Measurements from ENCODE around the gene MIEF1. TPM values are rescaled to one million over a fixed set of nuclear protein-coding genes. Genes with fewer than 3 reads are reported as not detected.
A peak's percentile ranks its signal among the peaks of the same experiment; 100 is the strongest.

Gene MIEF1
- total RNA-seq, 1 donor from 2014 or later = 10.4 TPM

DNA sequence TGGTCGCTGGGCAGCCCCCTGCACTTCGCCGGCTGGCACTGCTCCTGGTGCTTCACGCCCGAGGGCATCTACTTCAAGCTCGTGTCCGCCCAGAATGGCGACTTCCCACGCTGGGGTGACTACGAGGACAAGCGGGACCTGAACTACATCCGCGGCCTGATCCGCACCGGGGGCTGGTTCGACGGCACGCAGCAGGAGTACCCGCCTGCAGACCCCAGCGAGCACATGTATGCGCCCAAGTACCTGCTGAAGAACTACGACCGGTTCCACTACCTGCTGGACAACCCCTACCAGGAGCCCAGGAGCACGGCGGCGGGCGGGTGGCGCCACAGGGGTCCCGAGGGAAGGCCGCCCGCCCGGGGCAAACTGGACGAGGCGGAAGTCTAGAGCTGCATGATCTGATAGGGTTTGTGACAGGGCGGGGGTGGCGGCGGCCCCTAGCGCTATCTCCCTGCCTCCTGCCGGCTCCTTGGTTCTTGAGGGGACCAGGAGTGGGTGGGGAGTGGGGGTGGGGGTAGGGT, 13.5 kb upstream of the MIEF1 start:
- Histone ChIP-seq H3K9me3 (ENCODE audit: control insufficient read depth in 3 of 3, low read length in 3 of 3) (no peaks in the 10 kb centered on the region), H3K4me3 (ENCODE audit: low read length in 3 of 3) (no peak overlapping the region), H3K27ac (ENCODE audit: low read depth, low read length) (no peak overlapping the region), H3K4me1 (ENCODE audit: control insufficient read depth in 3 of 3, insufficient read depth in 3 of 3, low read length in 3 of 3) (peaks cover 0 to 11% (median 4%) of the 10 kb centered on the region in 3 donors), H3K36me3 (ENCODE audit: control insufficient read depth in 3 of 3, insufficient read depth in 3 of 3, low read length in 3 of 3) (peaks cover 0 to 1% (median 0%) of the 10 kb centered on the region in 3 donors), H3K27me3 (ENCODE audit: control insufficient read depth in 3 of 3, insufficient read depth in 3 of 3, low read length in 3 of 3) (no peaks in the 10 kb centered on the region), H3K9ac (ENCODE audit: low read depth in 1 of 3, low read length in 3 of 3) (no peak overlapping the region)

DNA sequence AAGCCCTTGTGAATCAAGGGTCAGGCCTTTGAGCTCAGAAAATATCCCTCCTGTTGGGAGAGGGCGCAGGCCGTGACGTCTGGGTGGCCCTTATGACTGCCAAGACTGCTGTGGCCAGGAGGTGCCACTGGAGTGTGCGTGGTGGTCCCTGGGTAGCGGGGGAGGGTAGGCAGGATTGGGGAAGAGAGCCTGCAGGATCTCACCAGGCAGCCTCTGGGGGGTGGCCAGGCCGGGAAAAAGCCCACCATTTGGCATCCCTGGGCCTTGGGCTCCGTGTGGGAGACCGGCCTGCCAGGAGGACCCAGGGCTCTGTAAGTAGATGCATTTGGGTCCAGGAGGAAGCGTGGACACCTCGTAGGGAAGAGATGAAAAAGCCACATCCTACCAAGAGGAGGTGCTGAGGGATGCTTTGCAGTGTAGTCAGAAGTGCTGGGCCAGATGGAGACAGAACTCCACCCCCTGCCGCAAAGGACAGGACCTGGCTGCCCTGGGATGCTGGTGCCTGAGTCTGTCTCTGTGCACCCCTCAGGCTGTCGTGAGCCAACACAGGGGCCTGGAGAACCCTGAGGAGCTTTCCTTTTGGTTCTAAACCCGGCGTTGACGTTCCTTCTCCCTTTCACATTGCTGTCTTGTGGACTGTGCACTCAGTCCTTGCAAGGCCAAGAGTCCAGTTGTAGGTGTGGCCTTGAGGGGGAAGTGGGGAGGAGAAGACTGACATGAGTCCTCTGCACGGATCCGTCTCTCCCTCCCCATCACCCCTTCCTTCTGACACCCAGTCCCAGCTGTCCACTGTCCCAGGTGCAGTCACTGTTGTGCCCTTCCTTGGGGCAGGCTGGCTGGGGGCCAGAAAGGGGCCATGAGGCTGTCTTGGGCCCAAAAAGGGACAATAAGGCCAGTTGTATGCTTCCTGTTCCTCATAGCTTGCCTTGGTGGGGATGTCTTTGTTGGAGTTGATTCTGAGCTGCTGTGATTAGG, 12.7 kb upstream of the MIEF1 start:
- H3K9me3 ChIP-seq (ENCODE audit: control insufficient read depth in 3 of 3, low read length in 3 of 3) = no peaks in the 10 kb centered on the region
- H3K4me1 ChIP-seq (ENCODE audit: control insufficient read depth in 3 of 3, insufficient read depth in 3 of 3, low read length in 3 of 3) = peaks cover 0 to 17% (median 4%) of the 10 kb centered on the region in 3 donors
- H3K4me3 ChIP-seq (ENCODE audit: low read length in 3 of 3) = peak overlapping the region in 2 of 3 donors; percentile 7 to 52
- no peaks in the 10 kb centered on the region for H3K27me3 ChIP-seq (ENCODE audit: control insufficient read depth in 3 of 3, insufficient read depth in 3 of 3, low read length in 3 of 3)
- no peak overlapping the region for H3K27ac ChIP-seq (ENCODE audit: low read depth, low read length)
- peaks cover 0 to 1% (median 0%) of the 10 kb centered on the region in 3 donors for H3K36me3 ChIP-seq (ENCODE audit: control insufficient read depth in 3 of 3, insufficient read depth in 3 of 3, low read length in 3 of 3)
- no peak overlapping the region for H3K9ac ChIP-seq (ENCODE audit: low read depth in 1 of 3, low read length in 3 of 3)

DNA sequence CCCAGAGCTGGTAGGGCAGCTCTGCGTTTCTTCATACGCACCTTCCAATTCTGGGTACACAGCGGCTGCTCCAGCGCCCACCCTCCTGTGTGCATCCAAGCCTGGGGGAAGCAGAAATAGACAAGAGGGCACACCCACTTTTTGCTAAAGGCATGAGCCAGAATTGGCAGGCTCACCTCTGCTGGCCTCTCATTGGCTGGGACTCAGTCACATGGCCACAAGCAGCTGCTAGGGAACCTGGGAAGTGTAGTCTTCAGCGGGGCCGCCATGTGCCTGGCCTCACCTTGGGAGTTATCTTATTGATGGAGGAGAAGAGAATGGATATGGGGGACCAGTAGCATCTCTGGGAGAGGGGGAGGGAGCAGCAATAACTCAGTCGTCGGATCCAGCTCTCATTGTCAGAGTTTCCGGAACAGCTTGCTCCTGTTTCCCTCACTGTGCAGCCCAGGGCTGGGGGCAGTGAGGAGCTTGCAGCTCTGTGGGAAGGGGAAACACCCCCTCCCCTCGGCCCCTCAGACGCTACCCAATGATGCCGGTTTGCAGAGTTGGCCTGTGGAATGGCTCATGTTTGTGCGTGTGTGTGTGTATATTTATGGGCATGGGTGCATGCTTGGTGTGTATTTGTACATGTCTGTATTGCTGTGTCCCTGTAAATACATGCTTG, 11.8 kb upstream of the MIEF1 start:
- peaks cover 0 to 1% (median 0%) of the 10 kb centered on the region in 3 donors for H3K36me3 ChIP-seq (ENCODE audit: control insufficient read depth in 3 of 3, insufficient read depth in 3 of 3, low read length in 3 of 3)
- no peaks in the 10 kb centered on the region for H3K27me3 ChIP-seq (ENCODE audit: control insufficient read depth in 3 of 3, insufficient read depth in 3 of 3, low read length in 3 of 3)
- peak overlapping the region in 2 of 3 donors; percentile 7 to 52 for H3K4me3 ChIP-seq (ENCODE audit: low read length in 3 of 3)
- peaks cover 0 to 17% (median 4%) of the 10 kb centered on the region in 3 donors for H3K4me1 ChIP-seq (ENCODE audit: control insufficient read depth in 3 of 3, insufficient read depth in 3 of 3, low read length in 3 of 3)
- H3K9ac ChIP-seq (ENCODE audit: low read depth in 1 of 3, low read length in 3 of 3) = no peak overlapping the region
- H3K9me3 ChIP-seq (ENCODE audit: control insufficient read depth in 3 of 3, low read length in 3 of 3) = no peaks in the 10 kb centered on the region
- H3K27ac ChIP-seq (ENCODE audit: low read depth, low read length) = no peak overlapping the region

DNA sequence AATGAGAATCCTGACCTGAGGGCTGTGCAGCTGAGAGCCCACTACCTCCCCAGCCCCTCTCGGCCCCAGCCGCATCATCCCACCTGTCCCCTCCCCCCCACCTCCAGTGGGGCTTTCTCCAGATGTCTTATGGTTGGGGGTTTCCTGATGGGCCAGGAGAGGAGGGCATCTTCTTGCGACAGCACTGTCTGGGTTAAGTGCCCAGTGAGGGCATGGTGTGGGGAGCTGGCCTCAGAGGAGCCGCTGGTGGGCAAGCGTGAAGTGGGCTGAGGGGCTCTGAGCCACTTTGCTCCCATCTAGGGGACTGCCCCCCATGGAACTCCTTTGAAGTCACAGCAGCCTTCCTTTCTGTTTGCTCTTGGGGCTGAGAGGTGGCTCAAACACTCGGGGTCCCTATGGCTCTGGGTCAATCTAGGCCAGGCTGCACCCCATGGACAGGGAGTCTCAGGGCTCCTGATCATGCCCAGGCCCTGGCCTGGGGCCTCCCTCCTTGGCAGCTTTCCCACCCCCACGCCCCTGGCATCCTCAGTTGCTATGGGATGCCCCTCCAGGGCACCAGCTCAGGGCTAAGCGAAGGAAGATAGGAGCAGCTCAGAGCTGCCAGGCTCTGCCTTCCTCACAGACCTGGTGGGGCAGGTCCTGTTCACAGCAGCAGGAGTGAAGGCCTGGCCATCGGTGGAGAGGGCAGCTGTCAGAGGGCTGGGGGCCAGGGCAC, 11.0 kb upstream of the MIEF1 start:
- H3K27me3 ChIP-seq (ENCODE audit: control insufficient read depth in 3 of 3, insufficient read depth in 3 of 3, low read length in 3 of 3) = no peaks in the 10 kb centered on the region
- no peaks in the 10 kb centered on the region for H3K9me3 ChIP-seq (ENCODE audit: control insufficient read depth in 3 of 3, low read length in 3 of 3)
- no peak overlapping the region for H3K4me3 ChIP-seq (ENCODE audit: low read length in 3 of 3)
- no peak overlapping the region for H3K27ac ChIP-seq (ENCODE audit: low read depth, low read length)
- peaks cover 0 to 1% (median 0%) of the 10 kb centered on the region in 3 donors for H3K36me3 ChIP-seq (ENCODE audit: control insufficient read depth in 3 of 3, insufficient read depth in 3 of 3, low read length in 3 of 3)
- peaks cover 0 to 19% (median 4%) of the 10 kb centered on the region in 3 donors for H3K4me1 ChIP-seq (ENCODE audit: control insufficient read depth in 3 of 3, insufficient read depth in 3 of 3, low read length in 3 of 3)
- H3K9ac ChIP-seq (ENCODE audit: low read depth in 1 of 3, low read length in 3 of 3) = no peak overlapping the region

DNA sequence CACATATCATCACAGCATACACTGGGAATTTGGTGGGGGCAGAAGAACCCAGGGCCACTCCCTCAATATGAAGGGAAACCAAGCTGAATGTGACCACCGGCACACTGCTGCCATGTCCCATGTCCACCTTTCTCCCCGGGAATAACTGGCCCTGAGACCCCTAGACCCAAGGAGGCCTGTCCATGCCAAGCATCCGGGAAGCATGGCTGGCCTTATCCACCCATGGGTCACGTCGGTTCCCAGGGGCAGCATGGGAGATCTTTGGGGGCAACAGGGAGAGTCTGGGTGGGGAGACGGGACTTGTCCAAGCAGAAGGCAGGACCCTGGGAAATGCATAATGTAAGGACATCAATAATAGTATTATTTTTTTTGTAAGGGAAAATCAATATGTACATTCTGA, 10.4 kb upstream of the MIEF1 start:
- Histone ChIP-seq H3K4me1 (ENCODE audit: control insufficient read depth in 3 of 3, insufficient read depth in 3 of 3, low read length in 3 of 3) (peaks cover 3 to 24% (median 9%) of the 10 kb centered on the region in 3 donors), H3K27ac (ENCODE audit: low read depth, low read length) (no peak overlapping the region), H3K27me3 (ENCODE audit: control insufficient read depth in 3 of 3, insufficient read depth in 3 of 3, low read length in 3 of 3) (no peaks in the 10 kb centered on the region), H3K36me3 (ENCODE audit: control insufficient read depth in 3 of 3, insufficient read depth in 3 of 3, low read length in 3 of 3) (peaks cover 0 to 1% (median 0%) of the 10 kb centered on the region in 3 donors), H3K9me3 (ENCODE audit: control insufficient read depth in 3 of 3, low read length in 3 of 3) (no peaks in the 10 kb centered on the region), H3K4me3 (ENCODE audit: low read length in 3 of 3) (no peak overlapping the region), H3K9ac (ENCODE audit: low read depth in 1 of 3, low read length in 3 of 3) (no peak overlapping the region)

DNA sequence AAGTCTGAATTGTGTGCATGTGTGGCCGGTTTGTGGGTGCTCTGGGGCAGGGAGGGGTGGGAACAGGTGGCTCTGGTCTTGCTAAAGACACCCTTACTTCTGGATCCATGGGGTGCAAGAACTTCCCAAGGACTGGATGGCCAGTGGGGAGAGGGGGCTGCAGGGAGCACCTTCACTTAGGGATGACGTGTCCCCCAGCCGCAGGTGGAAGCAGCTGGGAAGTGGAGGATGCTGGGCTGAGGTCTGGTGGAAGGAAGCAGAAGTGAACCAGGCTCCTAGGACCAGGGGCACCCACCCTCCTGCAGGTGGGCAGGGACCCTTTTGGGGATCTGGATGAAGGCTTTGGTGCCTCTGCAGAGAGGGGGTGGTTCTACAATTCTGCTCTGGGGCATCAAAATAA, 9.9 kb upstream of the MIEF1 start:
- H3K4me3 ChIP-seq (ENCODE audit: low read length in 3 of 3) = no peak overlapping the region

DNA sequence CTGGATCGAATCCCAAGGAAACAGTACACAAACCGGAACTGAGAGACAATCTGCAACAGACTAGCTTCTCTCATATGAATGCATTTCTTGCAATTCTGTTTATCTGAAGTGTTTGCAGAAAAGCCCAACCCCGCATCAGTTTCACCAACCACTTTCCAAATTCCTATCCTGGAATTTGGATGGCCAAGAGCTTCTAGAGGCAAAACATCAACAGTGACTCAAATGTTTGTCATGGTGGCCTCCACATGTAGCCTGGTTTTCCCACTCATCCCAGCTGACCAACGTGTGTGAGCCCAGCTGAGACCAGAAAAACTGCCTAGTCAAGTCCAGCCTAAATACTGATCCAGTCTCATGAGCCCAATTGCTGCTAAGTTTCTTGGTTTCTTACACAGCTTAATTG, 8.3 kb upstream of the MIEF1 start:
- Histone ChIP-seq H3K4me1 (ENCODE audit: control insufficient read depth in 3 of 3, insufficient read depth in 3 of 3, low read length in 3 of 3) (peaks cover 9 to 24% (median 11%) of the 10 kb centered on the region in 3 donors), H3K4me3 (ENCODE audit: low read length in 3 of 3) (no peak overlapping the region), H3K27ac (ENCODE audit: low read depth, low read length) (no peak overlapping the region), H3K9ac (ENCODE audit: low read depth in 1 of 3, low read length in 3 of 3) (no peak overlapping the region), H3K36me3 (ENCODE audit: control insufficient read depth in 3 of 3, insufficient read depth in 3 of 3, low read length in 3 of 3) (no peaks in the 10 kb centered on the region), H3K27me3 (ENCODE audit: control insufficient read depth in 3 of 3, insufficient read depth in 3 of 3, low read length in 3 of 3) (no peaks in the 10 kb centered on the region), H3K9me3 (ENCODE audit: control insufficient read depth in 3 of 3, low read length in 3 of 3) (no peaks in the 10 kb centered on the region)

More for the DNA sequence above, 9.9 kb upstream of the MIEF1 start:
- Histone ChIP-seq H3K9ac (ENCODE audit: low read depth in 1 of 3, low read length in 3 of 3) (no peak overlapping the region), H3K27me3 (ENCODE audit: control insufficient read depth in 3 of 3, insufficient read depth in 3 of 3, low read length in 3 of 3) (no peaks in the 10 kb centered on the region), H3K4me1 (ENCODE audit: control insufficient read depth in 3 of 3, insufficient read depth in 3 of 3, low read length in 3 of 3) (peaks cover 3 to 24% (median 9%) of the 10 kb centered on the region in 3 donors), H3K36me3 (ENCODE audit: control insufficient read depth in 3 of 3, insufficient read depth in 3 of 3, low read length in 3 of 3) (peaks cover 0 to 1% (median 0%) of the 10 kb centered on the region in 3 donors), H3K27ac (ENCODE audit: low read depth, low read length) (no peak overlapping the region), H3K9me3 (ENCODE audit: control insufficient read depth in 3 of 3, low read length in 3 of 3) (no peaks in the 10 kb centered on the region)

DNA sequence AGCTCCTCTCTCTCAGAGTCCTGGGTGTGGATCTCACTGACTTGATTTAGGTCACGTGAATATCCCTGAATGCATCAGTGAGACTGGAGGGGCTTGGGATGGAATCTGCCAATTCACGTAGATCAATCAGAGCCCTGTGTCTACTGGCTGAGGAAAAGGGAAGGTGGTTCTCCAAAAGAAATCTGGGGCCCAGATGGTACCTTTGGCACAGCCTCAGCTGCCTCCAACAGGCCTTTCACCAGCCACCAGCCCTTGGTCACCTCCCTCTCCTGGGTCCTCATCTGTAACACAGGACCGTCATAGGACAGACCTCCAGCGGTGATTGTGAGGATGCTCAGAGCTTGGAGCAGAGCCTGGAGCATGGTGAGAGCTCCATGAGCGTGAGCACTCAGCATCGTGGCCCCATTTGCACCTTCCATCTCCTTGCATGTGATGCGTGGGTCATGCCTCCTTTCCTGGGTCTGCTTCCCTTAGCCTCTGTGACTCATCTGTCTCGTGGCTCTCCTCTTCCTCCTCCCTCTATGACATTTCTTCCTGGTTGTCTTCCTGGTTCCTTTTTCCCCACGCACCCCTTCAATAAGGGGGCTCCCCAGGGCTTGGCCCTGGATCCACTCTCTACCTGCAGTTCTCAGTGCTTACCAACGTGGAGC, 7.5 kb upstream of the MIEF1 start:
- Histone ChIP-seq H3K27me3 (ENCODE audit: control insufficient read depth in 3 of 3, insufficient read depth in 3 of 3, low read length in 3 of 3) (no peaks in the 10 kb centered on the region), H3K36me3 (ENCODE audit: control insufficient read depth in 3 of 3, insufficient read depth in 3 of 3, low read length in 3 of 3) (no peaks in the 10 kb centered on the region), H3K4me3 (ENCODE audit: low read length in 3 of 3) (no peak overlapping the region), H3K9ac (ENCODE audit: low read depth in 1 of 3, low read length in 3 of 3) (no peak overlapping the region), H3K9me3 (ENCODE audit: control insufficient read depth in 3 of 3, low read length in 3 of 3) (no peaks in the 10 kb centered on the region), H3K27ac (ENCODE audit: low read depth, low read length) (no peak overlapping the region), H3K4me1 (ENCODE audit: control insufficient read depth in 3 of 3, insufficient read depth in 3 of 3, low read length in 3 of 3) (peaks cover 10 to 21% (median 11%) of the 10 kb centered on the region in 3 donors)

DNA sequence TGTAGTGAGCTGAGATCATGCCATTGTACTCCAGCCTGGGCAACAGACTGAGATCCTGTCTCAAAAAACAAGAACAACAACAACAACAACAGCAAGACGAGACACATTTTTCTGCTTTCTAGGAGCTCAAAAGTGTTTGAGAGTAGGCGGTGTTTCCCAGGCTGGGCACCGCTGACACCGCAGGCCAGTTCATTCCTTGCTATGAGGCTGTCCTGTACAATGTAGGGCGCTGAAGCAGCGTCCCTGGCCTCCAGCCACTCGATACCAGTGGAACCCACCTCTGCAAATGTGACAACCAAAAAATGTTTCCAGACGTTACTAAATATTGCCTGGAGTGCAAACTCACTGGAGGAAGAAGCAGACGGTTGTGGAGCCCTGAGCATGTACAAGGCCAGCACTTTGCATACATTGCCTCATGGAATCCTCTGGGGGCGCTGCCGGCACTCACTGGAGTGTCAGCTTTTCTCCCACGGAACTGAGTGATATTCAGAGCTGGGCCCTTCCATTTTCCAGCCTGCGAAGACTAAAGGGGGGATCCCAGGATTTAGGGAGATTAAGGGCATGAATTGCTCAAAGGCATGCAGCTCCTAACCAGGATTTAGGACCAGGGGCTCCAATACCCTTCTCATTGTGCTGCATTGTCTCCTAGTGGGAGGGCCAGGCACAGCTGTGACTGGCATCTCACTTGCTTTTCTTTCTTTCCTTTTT, 5.8 kb upstream of the MIEF1 start:
- Histone ChIP-seq H3K4me3 (ENCODE audit: low read length in 3 of 3) (no peak overlapping the region), H3K27ac (ENCODE audit: low read depth, low read length) (peak overlapping the region; percentile 33), H3K9me3 (ENCODE audit: control insufficient read depth in 3 of 3, low read length in 3 of 3) (no peaks in the 10 kb centered on the region), H3K36me3 (ENCODE audit: control insufficient read depth in 3 of 3, insufficient read depth in 3 of 3, low read length in 3 of 3) (no peaks in the 10 kb centered on the region), H3K4me1 (ENCODE audit: control insufficient read depth in 3 of 3, insufficient read depth in 3 of 3, low read length in 3 of 3) (peaks cover 10 to 18% (median 14%) of the 10 kb centered on the region in 3 donors), H3K9ac (ENCODE audit: low read depth in 1 of 3, low read length in 3 of 3) (peak overlapping the region in 1 of 3 donors; percentile 40), H3K27me3 (ENCODE audit: control insufficient read depth in 3 of 3, insufficient read depth in 3 of 3, low read length in 3 of 3) (no peaks in the 10 kb centered on the region)

All from skeletal muscle tissue (tissue), 4 donors.